Inferior parietal cortex (tissue), 1 donor: ENCODE results near the gene PRKN.

ENCODE experiments used
- DNase-seq: peaks from one replicate; pipeline ENCODE4 v3.0.0-alpha.2; 2016; ENCODE audit errors: extremely low spot score

PRKN gene

GRCh38 chr6:162618448-162619002 is 109.0 kb downstream of the PRKN start:
- DNase-seq: no peak

- DNase-seq: no peak
Measured at GRCh38 chr6:162615016-162615705, 112.4 kb downstream of the PRKN start.

GRCh38 chr6:162613310-162613709 is 114.3 kb downstream of the PRKN start:
- no peak for DNase-seq

GRCh38 chr6:162612613-162613012 is 115.0 kb downstream of the PRKN start:
- DNase-seq: no peak

DNA sequence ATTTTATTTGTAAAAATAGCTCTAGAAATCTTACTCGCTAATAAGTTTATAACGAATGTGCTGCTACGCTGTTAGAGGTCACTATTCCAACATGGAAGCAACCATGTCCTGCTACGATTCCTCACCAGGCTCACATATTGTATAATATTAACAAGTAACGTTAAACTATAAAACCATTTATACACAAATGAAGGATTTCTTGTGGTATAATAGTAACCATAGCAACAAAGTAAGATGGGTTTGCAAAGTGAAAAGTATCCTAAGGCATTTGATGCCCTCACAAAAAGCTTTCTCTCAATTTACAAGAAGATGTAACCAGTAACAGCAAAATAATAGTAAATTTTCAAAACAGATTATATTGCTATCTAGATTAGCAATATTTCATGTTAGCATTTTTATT is 117.2 kb downstream of the PRKN start:
- DNase-seq: no peak

DNA sequence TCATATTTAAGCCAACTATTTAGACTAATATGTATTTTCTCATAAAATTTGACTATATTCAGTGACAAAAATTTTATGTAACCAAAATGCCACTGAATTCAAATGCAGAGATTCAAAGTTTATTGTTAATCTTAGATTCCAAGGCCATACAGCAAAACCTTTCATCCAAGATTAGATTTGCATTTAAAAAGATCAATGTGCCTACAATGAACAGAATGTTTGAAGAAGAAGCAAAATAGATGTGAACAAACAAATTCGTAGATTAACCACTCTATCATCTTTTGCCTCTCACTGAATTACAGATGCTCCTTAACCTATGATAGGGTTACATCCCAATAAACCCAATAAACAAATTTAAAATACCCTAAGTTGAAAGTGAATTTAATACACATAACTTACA is 121.7 kb downstream of the PRKN start:
- no peak for DNase-seq

GRCh38 chr6:162603231-162604015 is 124.1 kb downstream of the PRKN start:
- no peak for DNase-seq

DNA sequence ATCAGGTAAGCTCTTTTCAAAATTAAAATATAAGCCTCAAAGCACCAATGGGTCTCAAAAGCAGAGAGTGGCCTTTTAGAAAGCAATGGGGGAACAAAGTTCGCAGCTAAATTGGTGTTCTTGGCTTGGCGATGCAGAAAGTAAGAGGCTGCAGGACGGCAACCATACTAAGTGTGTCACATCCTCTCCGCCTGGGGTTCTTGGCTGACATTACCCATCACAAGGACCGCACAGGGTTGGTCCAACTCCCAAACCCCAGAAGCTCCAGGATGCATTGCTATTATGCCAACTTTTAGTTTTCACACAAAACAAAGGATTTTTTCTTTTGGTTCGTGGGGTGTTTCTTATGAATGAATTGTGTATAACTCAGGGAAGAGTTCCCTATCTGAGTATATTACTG is 124.8 kb downstream of the PRKN start:
- no peak for DNase-seq

DNA sequence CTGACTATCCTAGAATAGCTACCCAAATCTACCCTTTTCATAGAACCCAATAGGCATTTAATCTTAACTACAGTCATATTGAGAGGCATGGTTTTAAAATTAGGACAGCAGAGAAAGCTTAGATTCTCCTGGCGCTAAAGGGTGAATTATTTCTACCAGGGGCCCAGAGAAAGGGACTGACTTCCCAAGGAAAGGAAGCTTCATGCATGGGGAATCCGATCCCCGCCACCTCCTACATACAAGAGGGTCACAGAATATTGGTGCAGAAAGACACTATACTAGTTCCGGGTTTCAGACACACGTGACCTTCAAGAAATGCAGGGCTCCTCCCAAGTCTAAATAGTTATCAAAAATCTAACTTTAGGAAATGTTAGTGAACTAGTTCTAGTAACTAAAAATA is 130.9 kb downstream of the PRKN start:
- no peak for DNase-seq

DNA sequence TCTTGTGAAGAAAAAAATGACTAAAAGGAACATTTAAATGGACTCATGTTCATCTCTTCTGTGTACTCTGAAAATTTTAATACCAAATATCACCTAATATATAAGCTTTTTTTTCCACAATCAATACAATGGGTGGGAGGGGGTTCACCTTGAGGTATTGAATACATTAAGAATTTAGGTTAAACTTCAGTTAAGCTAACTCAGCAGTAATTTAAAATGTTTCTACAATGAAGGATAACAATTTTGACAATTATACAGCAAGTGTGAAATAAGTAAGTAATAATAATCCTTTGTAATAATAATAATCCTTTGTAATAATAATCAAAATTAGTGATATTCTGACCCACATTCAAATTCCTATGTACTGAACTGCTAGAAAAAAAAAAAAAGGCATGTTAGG is 136.0 kb downstream of the PRKN start:
- DNase-seq: no peak

- DNase-seq: no peak
Measured at GRCh38 chr6:162581988-162582780, 145.4 kb downstream of the PRKN start.

- DNase-seq: no peak
Measured at GRCh38 chr6:162580619-162581018, 146.9 kb downstream of the PRKN start.

GRCh38 chr6:162576016-162576415 is 151.6 kb downstream of the PRKN start:
- DNase-seq: no peak

- DNase-seq: no peak
Measured at GRCh38 chr6:162572240-162572639, 155.3 kb downstream of the PRKN start.

- DNase-seq: no peak
Measured at GRCh38 chr6:162568266-162568665, 159.3 kb downstream of the PRKN start.

DNA sequence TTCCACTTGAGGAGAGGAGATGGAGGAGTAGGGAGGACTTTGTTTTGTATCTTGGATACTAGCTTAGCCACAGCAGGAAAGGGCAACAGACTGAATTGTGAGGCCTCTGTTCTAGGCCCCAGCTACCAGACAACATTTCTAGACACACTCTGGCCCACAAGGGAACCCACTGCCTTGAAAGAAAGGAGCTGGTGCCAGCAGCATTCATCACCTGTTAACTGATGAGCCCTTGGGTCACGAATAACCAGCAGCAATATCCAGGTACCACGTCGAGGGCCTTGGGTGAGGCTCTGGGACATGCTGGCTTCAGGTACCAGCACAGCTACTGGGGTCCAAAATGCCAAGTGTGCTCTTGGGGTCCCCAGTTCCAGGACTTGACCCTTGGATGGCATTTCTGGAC is 165.5 kb downstream of the PRKN start:
- no peak for DNase-seq

GRCh38 chr6:162560891-162561290 is 166.7 kb downstream of the PRKN start:
- no peak for DNase-seq

DNA sequence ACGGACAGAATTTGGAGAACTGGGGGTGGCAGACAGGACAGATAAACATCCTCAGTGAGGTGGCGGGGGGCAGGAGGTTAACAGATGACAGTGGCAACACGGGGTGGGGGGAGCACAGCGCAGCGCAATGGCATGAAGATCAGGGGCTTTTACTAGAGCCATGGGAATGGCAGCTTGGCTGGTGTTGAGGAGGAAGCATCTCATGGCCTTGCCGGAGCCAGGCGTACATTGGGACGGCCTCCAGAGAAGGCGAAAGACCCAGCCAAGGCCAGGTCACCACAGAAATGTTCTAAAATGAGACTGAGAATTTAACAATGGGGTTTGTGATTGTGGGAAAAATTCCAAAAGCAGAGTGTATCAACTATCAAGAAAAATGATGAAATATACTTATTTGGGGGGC is 173.0 kb downstream of the PRKN start:
- no peak for DNase-seq

DNA sequence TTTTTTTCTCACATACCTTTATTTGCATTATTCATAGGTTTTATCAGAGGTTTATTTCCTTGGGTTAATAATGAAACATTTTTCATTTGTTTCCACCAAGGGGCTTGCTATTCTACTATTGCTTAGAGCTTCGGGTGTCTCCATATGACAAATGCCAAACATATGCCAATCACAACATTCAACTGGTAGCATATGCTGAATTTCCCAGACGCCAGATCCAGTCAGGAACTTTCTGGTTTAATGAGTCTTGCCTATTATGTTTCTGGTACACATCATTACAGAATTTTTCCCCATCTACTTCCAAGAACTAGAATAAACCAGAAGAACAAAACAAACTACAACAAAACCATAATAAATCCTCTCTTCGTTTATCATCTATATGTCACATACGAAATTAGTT is 180.7 kb downstream of the PRKN start:
- no peak for DNase-seq

DNA sequence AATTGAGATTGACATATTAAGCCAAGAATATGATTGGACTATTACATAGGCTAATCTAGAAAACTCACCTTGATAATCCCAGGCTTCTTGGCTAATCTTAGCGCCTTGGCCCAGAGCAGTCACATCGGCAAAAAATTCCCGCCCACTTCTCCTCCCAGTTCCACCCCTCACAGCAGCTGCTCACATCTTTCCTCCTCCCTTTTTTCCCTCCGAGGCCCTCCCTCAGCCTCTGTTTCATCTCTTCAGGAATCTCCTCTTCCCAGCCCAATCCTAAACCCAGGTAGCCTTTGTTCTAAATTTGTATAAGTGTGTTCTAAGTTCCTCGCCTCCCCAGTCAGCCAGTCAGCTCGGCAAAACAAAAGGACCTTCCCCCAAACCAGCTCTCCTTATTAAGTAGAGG is 184.3 kb downstream of the PRKN start:
- DNase-seq: no peak

GRCh38 chr6:162541019-162541601 is 186.5 kb downstream of the PRKN start:
- DNase-seq: no peak

DNA sequence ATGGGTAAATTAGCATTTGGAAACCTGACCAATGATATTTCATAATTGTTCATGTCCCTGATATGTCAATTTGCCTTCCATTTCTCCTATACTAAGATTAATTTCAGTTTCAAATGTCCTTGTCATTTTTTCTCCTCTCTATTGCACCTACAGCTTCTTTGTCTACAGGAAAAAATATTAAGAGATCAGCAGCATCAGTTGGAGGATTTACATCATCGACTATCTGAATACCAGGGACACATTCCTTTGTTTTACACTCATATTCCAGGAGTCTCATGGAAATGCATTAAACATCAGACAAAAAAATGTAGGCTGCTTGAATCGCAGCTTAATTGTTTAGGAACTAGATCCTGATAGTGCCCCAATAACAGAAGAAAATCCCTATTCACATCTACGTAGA is 188.2 kb downstream of the PRKN start:
- DNase-seq: no peak
